Esophagus squamous epithelium (tissue), 4 donors: ENCODE results near the gene FGF4.

Experiments used
- POLR2A ChIP-seq, 4 donors: fragments of 450-650 bp; IDR thresholded peaks; one replicate each; pipeline ENCODE4 v1.6.1; 2017; ENCODE audit warnings: antibody characterized with exemption in 4 of 4, mild to moderate bottlenecking in 4 of 4, moderate library complexity in 3 of 4
- TF ChIP-seq, protein P1 (sequence below), 6 experiments: fragments of 450-650 bp in 4 of 6; fragments of 200-600 bp in 2 of 6; sonication (generic) in 2 of 6; IDR thresholded peaks; one replicate each; pipeline ENCODE4 v1.5.1; 2016 to 2019; ENCODE audit warnings: antibody characterized with exemption in 6 of 6, mild to moderate bottlenecking in 4 of 6, moderate library complexity in 4 of 6

DNA sequence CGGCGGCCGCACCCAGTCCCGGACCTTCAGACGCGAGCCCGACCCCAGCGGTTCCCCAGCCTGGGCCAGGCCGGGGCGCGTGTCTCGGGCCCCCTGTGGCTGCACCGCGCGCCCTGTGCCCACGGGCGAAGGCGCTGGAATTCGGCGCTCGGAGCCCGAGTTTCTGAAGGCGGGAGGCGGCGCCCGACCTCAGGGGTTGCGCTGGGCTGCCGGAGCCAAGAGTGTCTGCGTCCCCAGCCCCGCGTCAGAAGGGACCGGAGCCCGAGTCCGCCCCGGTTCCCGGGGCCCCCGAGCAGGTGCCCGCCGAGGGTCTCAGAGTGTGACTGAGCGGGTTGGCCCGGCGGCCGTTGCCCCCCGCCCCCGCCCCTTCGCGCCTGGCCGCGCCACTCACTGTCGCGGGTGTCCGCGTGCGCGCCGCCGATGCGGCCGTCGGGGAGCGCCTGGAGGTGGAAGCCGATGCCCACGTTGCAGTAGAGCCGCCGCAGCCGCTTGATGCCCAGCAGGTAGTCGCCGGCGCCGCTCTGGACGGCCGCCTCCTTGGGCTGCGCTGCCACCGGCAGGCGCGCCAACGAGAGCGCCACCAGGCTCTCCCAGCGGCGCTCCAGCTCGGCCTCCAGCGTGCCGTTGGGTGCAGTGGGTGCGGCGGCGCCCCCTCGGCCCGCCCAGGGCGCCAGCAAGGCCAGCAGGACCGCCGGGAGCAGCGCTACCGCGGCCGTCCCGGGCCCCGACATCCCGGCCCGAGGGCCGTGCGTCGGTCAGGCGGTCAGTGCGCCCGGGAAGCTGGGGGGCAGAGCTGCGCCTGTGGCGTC is 583 bp downstream of the FGF4 start:
- TF ChIP-seq, protein P1, sequence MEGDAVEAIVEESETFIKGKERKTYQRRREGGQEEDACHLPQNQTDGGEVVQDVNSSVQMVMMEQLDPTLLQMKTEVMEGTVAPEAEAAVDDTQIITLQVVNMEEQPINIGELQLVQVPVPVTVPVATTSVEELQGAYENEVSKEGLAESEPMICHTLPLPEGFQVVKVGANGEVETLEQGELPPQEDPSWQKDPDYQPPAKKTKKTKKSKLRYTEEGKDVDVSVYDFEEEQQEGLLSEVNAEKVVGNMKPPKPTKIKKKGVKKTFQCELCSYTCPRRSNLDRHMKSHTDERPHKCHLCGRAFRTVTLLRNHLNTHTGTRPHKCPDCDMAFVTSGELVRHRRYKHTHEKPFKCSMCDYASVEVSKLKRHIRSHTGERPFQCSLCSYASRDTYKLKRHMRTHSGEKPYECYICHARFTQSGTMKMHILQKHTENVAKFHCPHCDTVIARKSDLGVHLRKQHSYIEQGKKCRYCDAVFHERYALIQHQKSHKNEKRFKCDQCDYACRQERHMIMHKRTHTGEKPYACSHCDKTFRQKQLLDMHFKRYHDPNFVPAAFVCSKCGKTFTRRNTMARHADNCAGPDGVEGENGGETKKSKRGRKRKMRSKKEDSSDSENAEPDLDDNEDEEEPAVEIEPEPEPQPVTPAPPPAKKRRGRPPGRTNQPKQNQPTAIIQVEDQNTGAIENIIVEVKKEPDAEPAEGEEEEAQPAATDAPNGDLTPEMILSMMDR (IDR thresholded peaks at IDR 0.05): no peak
- TF ChIP-seq POLR2A (IDR thresholded peaks at IDR 0.05): no peak
